Osteocyte (in vitro differentiated cells): ENCODE measurements around the gene CPE. TPM values are rescaled to one million over a fixed set of nuclear protein-coding genes. Genes with fewer than 3 reads are reported as not detected.
"Not testable (repeated sequence)": the region's sequence is repeated elsewhere in the genome, so short reads cannot be mapped to it uniquely, and the experiment has no call there.

Experiments used
- DNase-seq: peaks from one replicate; pipeline ENCODE4 v3.0.0; 2021; ENCODE audit warnings: mixed read lengths; ENCODE audit not compliant: unreplicated experiment; ENCODE audit errors: extremely low spot score
- H3K27ac Mint-ChIP-seq: one replicate; pipeline ENCODE4 v1.8.0; 2021; ENCODE audit warnings: mild to moderate bottlenecking, mixed read lengths; ENCODE audit not compliant: unreplicated experiment
- H3K27me3 Mint-ChIP-seq: one replicate; pipeline ENCODE4 v1.8.0; 2021; ENCODE audit warnings: mixed read lengths; ENCODE audit not compliant: unreplicated experiment
- H3K36me3 Mint-ChIP-seq: one replicate; pipeline ENCODE4 v1.8.0; 2021; ENCODE audit warnings: mixed read lengths; ENCODE audit not compliant: unreplicated experiment
- H3K4me1 Mint-ChIP-seq: one replicate; pipeline ENCODE4 v1.8.0; 2021; ENCODE audit warnings: mixed read lengths; ENCODE audit not compliant: unreplicated experiment
- H3K4me3 Mint-ChIP-seq: one replicate; pipeline ENCODE4 v1.8.0; 2021; ENCODE audit warnings: mild to moderate bottlenecking, moderate library complexity, mixed read lengths; ENCODE audit not compliant: unreplicated experiment
- H3K9me3 Mint-ChIP-seq: one replicate; pipeline ENCODE4 v1.8.0; 2021; ENCODE audit warnings: mixed read lengths; ENCODE audit not compliant: unreplicated experiment
- CTCF ChIP-seq: fragments of 200-600 bp; sonication (generic); IDR thresholded peaks from 2 replicates; pipeline ENCODE4 v1.5.0; 2021; ENCODE audit warnings: antibody characterized with exemption, mild to moderate bottlenecking, moderate library complexity
- total RNA-seq: library from RNA; stranded (reverse); gene quantifications from 2 replicates; pipeline ENCODE4 v1.2.1, GENCODE V29; 2021

Gene CPE
- total RNA-seq, 1 donor from 2014 or later = 195 TPM

GRCh38 chr4:165477799-165478198, 99.0 kb downstream of the CPE start:
- Mint-ChIP-seq H3K4me3 (no peak overlapping the region), H3K36me3 (peaks cover 29% of the 10 kb centered on the region), H3K9me3 (peaks cover 8% of the 10 kb centered on the region), H3K27me3 (no peaks in the 10 kb centered on the region), H3K27ac (no peak overlapping the region), H3K4me1 (peaks cover 23% of the 10 kb centered on the region)
- no peak for DNase-seq
- TF ChIP-seq CTCF = no peak

- TF ChIP-seq CTCF = no peak
- Mint-ChIP-seq H3K27ac (no peak overlapping the region), H3K4me3 (no peak overlapping the region), H3K36me3 (peaks cover 26% of the 10 kb centered on the region), H3K27me3 (no peaks in the 10 kb centered on the region), H3K4me1 (peaks cover 23% of the 10 kb centered on the region), H3K9me3 (peaks cover 5% of the 10 kb centered on the region)
- DNase-seq = no peak
These were observed 99.5 kb downstream of the CPE start for GRCh38 chr4:165478260-165478659.

- peak overlapping the region; percentile 45 for H3K27ac Mint-ChIP-seq
- no peaks in the 10 kb centered on the region for H3K9me3 Mint-ChIP-seq
These were observed 102.4 kb downstream of the CPE start for GRCh38 chr4:165481053-165481835.

GRCh38 chr4:165489786-165490185, 111.0 kb downstream of the CPE start:
- DNase-seq = no peak
- no peaks in the 10 kb centered on the region for H3K9me3 Mint-ChIP-seq
- no peaks in the 10 kb centered on the region for H3K27me3 Mint-ChIP-seq
- peaks cover 14% of the 10 kb centered on the region for H3K36me3 Mint-ChIP-seq
- peaks cover 7% of the 10 kb centered on the region for H3K4me1 Mint-ChIP-seq
- no peak overlapping the region for H3K4me3 Mint-ChIP-seq
- TF ChIP-seq CTCF = no peak
- no peak overlapping the region for H3K27ac Mint-ChIP-seq

More at GRCh38 chr4:165481053-165481835, 102.4 kb downstream of the CPE start:
- Mint-ChIP-seq H3K4me1 (peaks cover 23% of the 10 kb centered on the region), H3K36me3 (peaks cover 15% of the 10 kb centered on the region), H3K27me3 (no peaks in the 10 kb centered on the region), H3K4me3 (no peak overlapping the region)
- no peak for DNase-seq
- TF ChIP-seq CTCF = no peak

GRCh38 chr4:165492583-165492982, 113.8 kb downstream of the CPE start:
- not testable (repeated sequence) for H3K27me3 Mint-ChIP-seq, DNase-seq, H3K9me3 Mint-ChIP-seq, H3K27ac Mint-ChIP-seq, H3K36me3 Mint-ChIP-seq, H3K4me3 Mint-ChIP-seq, H3K4me1 Mint-ChIP-seq
